Neuron (in vitro differentiated cells): Measurements from ENCODE around the gene DGKB.

Experiments
- H2AFZ ChIP-seq: one replicate; pipeline ENCODE4 v1.6.1; 2013; ENCODE audit warnings: low read depth, mild to moderate bottlenecking, inconsistent platforms, low read length, moderate library complexity
- H3K27me3 ChIP-seq: one replicate; pipeline ENCODE4 v1.6.1; 2013; ENCODE audit warnings: low read length; ENCODE audit not compliant: insufficient read depth
- H3K36me3 ChIP-seq: one replicate; pipeline ENCODE4 v1.6.1; 2013; ENCODE audit warnings: low read length; ENCODE audit not compliant: insufficient read depth
- H3K4me1 ChIP-seq: one replicate; pipeline ENCODE4 v1.6.1; 2013; ENCODE audit warnings: low read length; ENCODE audit not compliant: insufficient read depth
- H3K4me3 ChIP-seq: 2 replicates; pipeline ENCODE4 v1.5.1; 2013; ENCODE audit warnings: mild to moderate bottlenecking, low read length, moderate library complexity
- H3K9me3 ChIP-seq: one replicate; pipeline ENCODE4 v1.6.1; 2013; ENCODE audit warnings: low read length

Gene DGKB

GRCh38 chr7:14835384-14835783 lies 67.2 kb downstream of the DGKB start:
- H3K4me1 ChIP-seq = no peaks in the 10 kb centered on the region
- no peaks in the 10 kb centered on the region for H3K27me3 ChIP-seq
- H3K4me3 ChIP-seq = no peak overlapping the region
- H3K36me3 ChIP-seq = no peaks in the 10 kb centered on the region
- H3K9me3 ChIP-seq = no peaks in the 10 kb centered on the region
- no peak overlapping the region for H2AFZ ChIP-seq

GRCh38 chr7:14834883-14835282 lies 67.7 kb downstream of the DGKB start:
- H3K4me1 ChIP-seq = no peaks in the 10 kb centered on the region
- no peak overlapping the region for H2AFZ ChIP-seq
- H3K36me3 ChIP-seq = no peaks in the 10 kb centered on the region
- no peaks in the 10 kb centered on the region for H3K9me3 ChIP-seq
- no peak overlapping the region for H3K4me3 ChIP-seq
- no peaks in the 10 kb centered on the region for H3K27me3 ChIP-seq

- Histone ChIP-seq H3K4me3 (no peak overlapping the region), H3K27me3 (no peaks in the 10 kb centered on the region), H3K4me1 (no peaks in the 10 kb centered on the region), H2AFZ (no peak overlapping the region), H3K36me3 (no peaks in the 10 kb centered on the region), H3K9me3 (no peaks in the 10 kb centered on the region)
Observed at GRCh38 chr7:14834456-14834855, 68.1 kb downstream of the DGKB start.

GRCh38 chr7:14833707-14834106 lies 68.8 kb downstream of the DGKB start:
- Histone ChIP-seq H3K27me3 (no peaks in the 10 kb centered on the region), H2AFZ (no peak overlapping the region), H3K9me3 (no peaks in the 10 kb centered on the region), H3K4me1 (no peaks in the 10 kb centered on the region), H3K36me3 (no peaks in the 10 kb centered on the region), H3K4me3 (no peak overlapping the region)

- H3K4me1 ChIP-seq = no peaks in the 10 kb centered on the region
- no peak overlapping the region for H3K4me3 ChIP-seq
- no peaks in the 10 kb centered on the region for H3K36me3 ChIP-seq
- no peak overlapping the region for H2AFZ ChIP-seq
- no peaks in the 10 kb centered on the region for H3K27me3 ChIP-seq
- H3K9me3 ChIP-seq = no peaks in the 10 kb centered on the region
Observed at GRCh38 chr7:14828053-14828452, 74.5 kb downstream of the DGKB start.

- H3K9me3 ChIP-seq = no peaks in the 10 kb centered on the region
- no peak overlapping the region for H2AFZ ChIP-seq
- no peak overlapping the region for H3K4me3 ChIP-seq
- no peaks in the 10 kb centered on the region for H3K27me3 ChIP-seq
- H3K4me1 ChIP-seq = no peaks in the 10 kb centered on the region
- no peaks in the 10 kb centered on the region for H3K36me3 ChIP-seq
Observed at GRCh38 chr7:14826426-14826825, 76.1 kb downstream of the DGKB start.

GRCh38 chr7:14825912-14826311 lies 76.6 kb downstream of the DGKB start:
- Histone ChIP-seq H2AFZ (no peak overlapping the region), H3K4me3 (no peak overlapping the region), H3K36me3 (no peaks in the 10 kb centered on the region), H3K27me3 (no peaks in the 10 kb centered on the region), H3K4me1 (no peaks in the 10 kb centered on the region), H3K9me3 (no peaks in the 10 kb centered on the region)

- H3K36me3 ChIP-seq = no peaks in the 10 kb centered on the region
- no peak overlapping the region for H3K4me3 ChIP-seq
- no peaks in the 10 kb centered on the region for H3K4me1 ChIP-seq
- H3K9me3 ChIP-seq = no peaks in the 10 kb centered on the region
- no peaks in the 10 kb centered on the region for H3K27me3 ChIP-seq
- H2AFZ ChIP-seq = no peak overlapping the region
Observed at GRCh38 chr7:14822481-14822854, 80.1 kb downstream of the DGKB start.

GRCh38 chr7:14821757-14822480 lies 80.6 kb downstream of the DGKB start:
- no peaks in the 10 kb centered on the region for H3K4me1 ChIP-seq
- no peaks in the 10 kb centered on the region for H3K9me3 ChIP-seq
- no peaks in the 10 kb centered on the region for H3K27me3 ChIP-seq
- no peaks in the 10 kb centered on the region for H3K36me3 ChIP-seq
- H2AFZ ChIP-seq = no peak overlapping the region
- H3K4me3 ChIP-seq = no peak overlapping the region

GRCh38 chr7:14818871-14819270 lies 83.7 kb downstream of the DGKB start:
- Histone ChIP-seq H3K27me3 (no peaks in the 10 kb centered on the region), H2AFZ (no peak overlapping the region), H3K4me3 (no peak overlapping the region), H3K9me3 (no peaks in the 10 kb centered on the region), H3K36me3 (no peaks in the 10 kb centered on the region), H3K4me1 (peaks cover 3% of the 10 kb centered on the region)

GRCh38 chr7:14817829-14818614 lies 84.5 kb downstream of the DGKB start:
- Histone ChIP-seq H3K4me3 (no peak overlapping the region), H3K27me3 (no peaks in the 10 kb centered on the region), H2AFZ (no peak overlapping the region), H3K36me3 (no peaks in the 10 kb centered on the region), H3K4me1 (peaks cover 3% of the 10 kb centered on the region), H3K9me3 (no peaks in the 10 kb centered on the region)

GRCh38 chr7:14807507-14807906 lies 95.0 kb downstream of the DGKB start:
- Histone ChIP-seq H3K4me1 (no peaks in the 10 kb centered on the region), H3K9me3 (no peaks in the 10 kb centered on the region), H3K27me3 (no peaks in the 10 kb centered on the region), H3K36me3 (no peaks in the 10 kb centered on the region), H3K4me3 (no peak overlapping the region), H2AFZ (no peak overlapping the region)

- Histone ChIP-seq H3K9me3 (no peaks in the 10 kb centered on the region), H3K4me1 (no peaks in the 10 kb centered on the region), H2AFZ (no peak overlapping the region), H3K36me3 (no peaks in the 10 kb centered on the region), H3K4me3 (no peak overlapping the region), H3K27me3 (no peaks in the 10 kb centered on the region)
Observed at GRCh38 chr7:14806891-14807290, 95.7 kb downstream of the DGKB start.
